ENCODE results near the gene EGFR.

- TF ChIP-seq, protein P1, sequence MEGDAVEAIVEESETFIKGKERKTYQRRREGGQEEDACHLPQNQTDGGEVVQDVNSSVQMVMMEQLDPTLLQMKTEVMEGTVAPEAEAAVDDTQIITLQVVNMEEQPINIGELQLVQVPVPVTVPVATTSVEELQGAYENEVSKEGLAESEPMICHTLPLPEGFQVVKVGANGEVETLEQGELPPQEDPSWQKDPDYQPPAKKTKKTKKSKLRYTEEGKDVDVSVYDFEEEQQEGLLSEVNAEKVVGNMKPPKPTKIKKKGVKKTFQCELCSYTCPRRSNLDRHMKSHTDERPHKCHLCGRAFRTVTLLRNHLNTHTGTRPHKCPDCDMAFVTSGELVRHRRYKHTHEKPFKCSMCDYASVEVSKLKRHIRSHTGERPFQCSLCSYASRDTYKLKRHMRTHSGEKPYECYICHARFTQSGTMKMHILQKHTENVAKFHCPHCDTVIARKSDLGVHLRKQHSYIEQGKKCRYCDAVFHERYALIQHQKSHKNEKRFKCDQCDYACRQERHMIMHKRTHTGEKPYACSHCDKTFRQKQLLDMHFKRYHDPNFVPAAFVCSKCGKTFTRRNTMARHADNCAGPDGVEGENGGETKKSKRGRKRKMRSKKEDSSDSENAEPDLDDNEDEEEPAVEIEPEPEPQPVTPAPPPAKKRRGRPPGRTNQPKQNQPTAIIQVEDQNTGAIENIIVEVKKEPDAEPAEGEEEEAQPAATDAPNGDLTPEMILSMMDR (conservative IDR thresholded peaks at IDR 0.05 in 1 of 2, IDR thresholded peaks at IDR 0.05 in 1 of 2; ENCODE audit: low read depth in 1 of 2, low read length in 2 of 2) = no peak
- no peak for TF ChIP-seq EZH2 (IDR thresholded peaks at IDR 0.05; ENCODE audit: low read length, missing control alignments)
These were observed 89.6 kb downstream of the EGFR start for GRCh38 chr7:55108401-55108800.

All from fibroblast of lung (primary cell).